HL-60 (cell line): ENCODE measurements around the gene PROK2.

Experiments used
- DNase-seq, 2 experiments: peaks; one replicate each; pipeline ENCODE4 v3.0.0-alpha.2; 2010 to 2020; ENCODE audit warnings: low read depth in 1 of 2, low spot score in 1 of 2
- H3K27ac ChIP-seq: fragments of 250-450 bp; sonication (Bioruptor Pico); replicated peaks from 2 replicates; pipeline ENCODE4 v1.5.1; 2020; ENCODE audit warnings: mild to moderate bottlenecking, moderate library complexity
- H3K27me3 ChIP-seq: fragments of 250-450 bp; sonication (Bioruptor Pico); 2 replicates; pipeline ENCODE4 v1.5.1; 2021; ENCODE audit warnings: mild to moderate bottlenecking, moderate library complexity; ENCODE audit not compliant: insufficient read depth, poor library complexity, severe bottlenecking
- H3K4me3 ChIP-seq: replicated peaks from 2 replicates; pipeline ENCODE4 v1.5.1; 2011; ENCODE audit warnings: mild to moderate bottlenecking, control low read depth, low read length; ENCODE audit not compliant: insufficient read depth
- CTCF ChIP-seq: IDR thresholded peaks from one replicate; pipeline ENCODE4 v1.5.1; 2011; ENCODE audit warnings: low read length, control low read depth, inconsistent platforms; ENCODE audit not compliant: insufficient read depth
- GABPA ChIP-seq: IDR thresholded peaks from 2 replicates; pipeline ENCODE4 v1.6.1; 2012; ENCODE audit warnings: low read depth
- POLR2AphosphoS5 ChIP-seq: IDR thresholded peaks from 2 replicates; pipeline ENCODE4 v1.6.1; 2012; ENCODE audit warnings: low read depth
- REST ChIP-seq: IDR thresholded peaks from 2 replicates; pipeline ENCODE4 v1.6.1; 2012; ENCODE audit warnings: low read depth; ENCODE audit not compliant: insufficient replicate concordance
- SPI1 ChIP-seq: IDR thresholded peaks from 2 replicates; pipeline ENCODE4 v1.6.1; 2012; ENCODE audit warnings: low read depth, mild to moderate bottlenecking, borderline replicate concordance

PROK2 gene

GRCh38 chr3:71723452-71724170, 61.3 kb downstream of the PROK2 start:
- Histone ChIP-seq H3K27me3 (no peaks in the 10 kb centered on the region), H3K27ac (no peak overlapping the region), H3K4me3 (no peak overlapping the region)
- TF ChIP-seq POLR2AphosphoS5 (no peak), CTCF (no peak), REST (no peak), GABPA (no peak), SPI1 (no peak)
- no peak for DNase-seq

- Histone ChIP-seq H3K4me3 (no peak overlapping the region), H3K27me3 (no peaks in the 10 kb centered on the region), H3K27ac (no peak overlapping the region)
- DNase-seq = no peak
- TF ChIP-seq GABPA (no peak), CTCF (no peak), POLR2AphosphoS5 (no peak), SPI1 (no peak), REST (no peak)
These were observed 62.3 kb downstream of the PROK2 start for GRCh38 chr3:71722693-71723092.
